Fibroblast of skin of abdomen (primary cell): Measurements from ENCODE around the gene BPTF.
A peak's percentile ranks its signal among the peaks of the same experiment; 100 is the strongest.
"Not testable (repeated sequence)": the region's sequence is repeated elsewhere in the genome, so short reads cannot be mapped to it uniquely, and the experiment has no call there.

Experiments
- DNase-seq: peaks from one replicate; pipeline ENCODE4 v3.0.0-alpha.2; 2013

The BPTF gene

DNA sequence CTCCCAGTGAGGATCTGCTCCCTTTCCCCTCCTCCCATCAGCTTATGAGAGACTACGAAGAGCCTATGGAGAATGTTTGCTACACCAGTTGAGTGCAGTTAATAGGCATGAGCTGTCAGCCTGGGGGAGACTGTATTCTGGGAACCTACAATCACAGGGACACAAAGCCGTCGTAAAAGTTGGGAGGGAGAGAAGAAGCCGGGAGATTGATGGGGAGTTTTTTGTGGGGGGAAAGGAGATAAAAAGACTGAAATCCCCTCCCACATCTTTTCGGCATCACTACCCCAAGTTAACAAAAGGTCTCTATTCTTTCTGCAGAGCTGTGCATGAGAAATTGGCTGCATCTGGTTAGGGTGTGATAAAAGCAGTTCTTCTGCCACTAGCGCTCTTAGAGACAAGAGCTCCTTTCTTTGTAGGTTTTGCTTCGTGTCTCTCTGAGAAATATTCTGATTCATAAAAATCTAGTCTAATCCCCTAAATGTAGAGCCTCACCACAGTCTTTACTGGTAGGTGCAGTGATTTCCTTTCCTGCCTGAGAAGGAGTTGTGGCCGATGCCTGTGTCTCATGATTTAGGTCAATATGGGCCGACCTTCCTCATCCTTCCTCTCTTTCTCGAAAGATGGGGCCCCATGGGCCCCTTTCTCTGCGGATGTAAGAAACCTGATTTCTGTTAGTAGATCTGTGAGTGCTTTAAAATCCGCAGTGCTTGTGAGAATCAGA lies 77.4 kb downstream of the BPTF start:
- no peak for DNase-seq

DNA sequence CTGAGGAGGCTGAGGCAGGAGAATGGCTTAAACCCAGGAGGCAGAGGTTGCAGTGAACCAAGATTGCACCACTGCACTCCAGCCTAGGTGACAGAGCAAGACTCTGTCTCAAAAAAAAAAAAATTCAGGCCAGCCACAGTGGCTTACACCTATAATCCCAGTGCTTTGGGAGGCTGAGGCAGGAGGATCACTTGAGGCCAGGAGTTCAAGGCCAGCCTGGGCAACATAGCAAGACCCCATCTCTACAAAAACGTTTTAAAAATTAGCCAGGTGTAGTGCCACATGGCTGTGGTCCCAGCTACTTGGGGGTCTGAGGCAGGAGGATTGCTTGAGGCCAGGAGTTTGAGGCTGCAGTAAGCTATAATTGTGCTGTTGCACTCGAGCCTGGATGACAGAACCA lies 80.0 kb downstream of the BPTF start:
- DNase-seq: not testable (repeated sequence)

DNA sequence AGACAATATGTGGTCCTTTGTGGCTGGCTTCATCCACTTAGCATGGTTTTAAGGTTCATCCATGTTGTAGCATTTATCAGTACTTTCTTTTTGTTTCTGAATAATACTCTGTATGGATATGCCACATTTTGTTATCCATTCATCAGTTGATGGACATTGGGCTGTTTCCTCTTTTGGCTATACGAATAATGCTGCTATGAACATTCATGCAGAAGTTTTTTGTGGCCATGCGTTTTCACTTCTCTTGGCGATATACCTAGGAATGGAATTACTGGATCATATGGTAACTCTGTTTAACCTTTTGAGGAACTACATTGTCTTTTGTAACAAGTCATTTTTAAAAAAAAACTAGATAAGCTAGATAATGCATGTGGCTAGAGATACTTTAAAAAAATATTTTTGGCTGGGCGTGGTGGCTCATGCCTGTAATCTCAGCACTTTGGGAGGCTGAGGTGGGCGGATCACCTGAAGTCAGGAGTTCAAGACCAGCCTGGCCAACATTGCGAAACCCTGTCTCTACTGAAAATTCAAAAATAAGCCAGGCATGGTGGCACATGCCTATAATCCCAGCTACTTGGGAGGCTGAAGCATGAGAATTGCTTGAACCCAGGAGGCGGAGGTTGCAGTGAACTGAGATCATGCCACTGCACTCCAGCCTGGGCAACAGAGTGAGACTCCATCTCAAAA lies 85.0 kb downstream of the BPTF start:
- not testable (repeated sequence) for DNase-seq

DNA sequence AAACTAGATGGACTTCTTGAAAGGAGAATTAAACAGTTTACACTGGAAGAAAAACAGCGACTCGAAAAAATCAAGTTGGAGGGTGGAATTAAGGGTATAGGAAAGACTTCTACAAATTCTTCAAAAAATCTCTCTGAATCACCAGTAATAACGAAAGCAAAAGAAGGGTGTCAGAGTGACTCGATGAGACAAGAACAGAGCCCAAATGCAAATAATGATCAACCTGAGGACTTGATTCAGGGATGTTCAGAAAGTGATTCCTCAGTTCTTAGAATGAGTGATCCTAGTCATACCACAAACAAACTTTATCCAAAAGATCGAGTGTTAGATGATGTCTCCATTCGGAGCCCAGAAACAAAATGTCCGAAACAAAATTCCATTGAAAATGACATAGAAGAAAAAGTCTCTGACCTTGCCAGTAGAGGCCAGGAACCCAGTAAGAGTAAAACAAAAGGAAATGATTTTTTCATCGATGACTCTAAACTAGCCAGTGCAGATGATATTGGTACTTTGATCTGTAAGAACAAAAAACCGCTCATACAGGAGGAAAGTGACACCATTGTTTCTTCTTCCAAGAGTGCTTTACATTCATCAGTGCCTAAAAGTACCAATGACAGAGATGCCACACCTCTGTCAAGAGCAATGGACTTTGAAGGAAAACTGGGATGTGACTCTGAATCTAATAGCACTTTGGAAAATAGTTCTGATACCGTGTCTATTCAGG lies 85.9 kb downstream of the BPTF start:
- DNase-seq: no peak

DNA sequence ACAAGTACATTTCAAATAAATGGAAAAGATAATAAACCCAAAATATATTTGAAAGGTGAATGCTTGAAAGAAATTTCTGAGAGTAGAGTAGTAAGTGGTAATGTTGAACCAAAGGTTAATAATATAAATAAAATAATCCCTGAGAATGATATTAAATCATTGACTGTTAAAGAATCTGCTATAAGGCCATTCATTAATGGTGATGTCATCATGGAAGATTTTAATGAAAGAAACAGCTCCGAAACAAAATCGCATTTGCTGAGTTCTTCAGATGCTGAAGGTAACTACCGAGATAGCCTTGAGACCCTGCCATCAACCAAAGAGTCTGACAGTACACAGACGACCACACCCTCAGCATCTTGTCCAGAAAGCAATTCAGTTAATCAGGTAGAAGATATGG lies 86.8 kb downstream of the BPTF start:
- DNase-seq: no peak

DNA sequence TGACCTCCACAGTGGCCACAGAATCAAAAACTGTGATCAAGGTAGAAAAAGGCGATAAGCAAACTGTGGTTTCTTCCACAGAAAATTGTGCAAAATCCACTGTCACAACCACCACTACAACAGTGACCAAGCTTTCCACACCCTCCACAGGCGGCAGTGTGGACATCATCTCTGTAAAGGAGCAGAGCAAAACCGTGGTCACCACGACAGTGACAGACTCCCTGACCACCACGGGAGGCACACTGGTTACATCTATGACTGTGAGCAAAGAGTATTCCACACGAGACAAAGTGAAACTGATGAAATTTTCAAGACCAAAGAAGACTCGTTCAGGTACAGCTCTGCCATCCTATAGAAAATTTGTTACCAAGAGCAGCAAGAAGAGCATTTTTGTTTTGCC lies 87.4 kb downstream of the BPTF start:
- no peak for DNase-seq

DNA sequence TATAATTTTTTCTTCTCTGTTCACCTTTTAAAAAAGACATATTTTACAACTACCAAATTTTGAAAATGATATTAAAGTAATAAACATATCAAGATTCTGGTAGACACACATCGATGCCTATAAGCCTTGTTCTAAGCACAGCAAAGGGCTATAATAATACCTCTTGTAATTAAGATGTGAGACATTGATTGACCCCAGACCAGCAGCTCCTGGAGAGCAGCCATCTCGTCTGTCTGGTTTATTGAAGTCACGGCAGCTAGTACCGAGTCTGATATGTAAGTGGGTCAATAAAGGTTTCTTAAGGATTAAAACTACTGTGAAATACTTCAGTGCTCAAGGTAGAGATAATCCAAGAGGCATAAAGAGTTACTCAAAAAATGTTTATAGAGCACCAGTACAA lies 94.9 kb downstream of the BPTF start:
- no peak for DNase-seq

DNA sequence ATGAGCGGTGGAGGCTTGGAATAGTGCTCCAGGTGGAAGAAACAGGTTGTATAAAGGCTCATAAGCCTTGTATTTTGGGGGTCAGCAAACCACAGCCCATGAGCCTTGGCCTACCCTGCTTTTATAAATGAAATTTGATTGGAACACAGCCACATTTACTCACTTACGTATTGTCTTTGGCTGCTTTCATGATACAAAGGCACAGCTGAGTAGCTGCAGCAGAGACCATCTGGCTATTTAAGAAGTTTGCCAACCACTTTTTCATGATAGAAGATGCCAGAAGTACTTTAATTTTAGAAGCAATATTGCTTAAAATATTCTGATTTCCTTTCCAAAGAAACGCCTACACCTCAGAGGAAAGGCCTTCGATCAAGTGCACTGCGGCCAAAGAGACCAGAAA lies 97.2 kb downstream of the BPTF start:
- DNase-seq: no peak

DNA sequence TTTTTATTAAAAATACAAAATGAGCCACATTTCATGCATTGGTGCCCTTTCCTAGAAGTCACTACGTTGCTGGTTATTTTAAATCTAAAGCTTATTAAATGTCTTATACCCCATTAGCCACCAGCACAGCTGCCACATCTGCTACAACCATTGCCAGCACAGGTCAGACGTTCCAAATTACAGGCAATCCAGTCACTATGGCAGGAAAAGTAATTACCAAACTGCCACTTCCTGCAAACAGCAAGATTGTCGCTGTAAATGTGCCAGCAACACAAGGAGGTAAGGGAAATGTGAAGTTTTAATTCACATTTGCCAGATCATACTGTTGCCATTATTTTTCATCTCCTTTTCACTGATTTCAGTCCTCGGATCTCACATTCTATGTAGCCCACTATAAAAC lies 103.5 kb downstream of the BPTF start:
- DNase-seq: not testable (repeated sequence)

DNA sequence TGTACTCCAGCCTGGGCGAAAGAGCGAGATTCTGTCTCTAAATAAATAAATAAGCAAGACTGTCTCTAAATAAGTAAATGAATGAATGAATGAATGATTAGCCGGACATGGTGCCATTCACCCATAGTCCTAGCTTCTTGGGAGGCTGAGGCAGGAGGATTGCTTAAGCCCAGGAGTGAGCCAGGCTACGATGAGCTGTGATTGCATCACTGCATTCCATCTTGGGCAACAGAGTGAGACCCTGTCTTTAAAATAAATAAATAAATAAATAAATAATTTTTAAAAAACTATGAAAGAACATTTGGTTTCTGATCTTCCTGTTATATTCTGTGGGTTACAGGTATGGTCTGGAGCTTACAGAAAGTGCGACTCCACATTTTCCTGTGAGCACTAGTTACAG lies 105.9 kb downstream of the BPTF start:
- DNase-seq: no peak

DNA sequence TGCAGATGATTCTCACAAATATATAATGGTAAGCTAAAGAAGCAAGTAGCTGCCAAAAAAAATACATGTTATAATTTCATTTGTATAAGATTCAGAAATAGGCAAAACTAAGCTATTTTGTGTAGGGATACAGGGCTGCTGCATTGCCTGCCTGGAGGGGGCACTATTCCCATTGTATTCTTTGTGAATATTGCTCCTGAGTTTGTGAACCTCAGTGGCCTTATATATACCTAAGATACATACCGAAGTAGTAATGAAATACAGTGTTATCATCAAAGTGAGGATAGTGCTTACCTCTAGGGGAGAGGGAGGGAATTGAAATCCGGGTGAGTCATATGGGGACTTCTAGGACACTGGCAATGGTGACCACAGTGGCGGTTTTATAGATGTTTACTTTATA lies 117.5 kb downstream of the BPTF start:
- DNase-seq: no peak

DNA sequence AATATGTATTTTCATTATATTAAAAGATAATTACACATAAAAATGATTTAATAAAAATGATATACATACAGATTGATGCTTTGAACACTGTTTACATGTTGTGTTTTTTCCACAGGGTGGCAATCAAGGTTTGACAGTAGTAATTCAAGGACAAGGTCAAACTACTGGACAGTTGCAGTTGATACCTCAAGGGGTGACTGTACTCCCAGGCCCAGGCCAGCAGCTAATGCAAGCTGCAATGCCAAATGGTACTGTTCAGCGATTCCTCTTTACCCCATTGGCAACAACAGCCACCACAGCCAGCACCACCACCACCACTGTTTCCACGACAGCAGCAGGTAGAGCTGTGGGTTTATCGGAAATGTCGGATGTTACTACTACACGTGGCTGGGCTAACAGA lies 118.7 kb downstream of the BPTF start:
- no peak for DNase-seq

DNA sequence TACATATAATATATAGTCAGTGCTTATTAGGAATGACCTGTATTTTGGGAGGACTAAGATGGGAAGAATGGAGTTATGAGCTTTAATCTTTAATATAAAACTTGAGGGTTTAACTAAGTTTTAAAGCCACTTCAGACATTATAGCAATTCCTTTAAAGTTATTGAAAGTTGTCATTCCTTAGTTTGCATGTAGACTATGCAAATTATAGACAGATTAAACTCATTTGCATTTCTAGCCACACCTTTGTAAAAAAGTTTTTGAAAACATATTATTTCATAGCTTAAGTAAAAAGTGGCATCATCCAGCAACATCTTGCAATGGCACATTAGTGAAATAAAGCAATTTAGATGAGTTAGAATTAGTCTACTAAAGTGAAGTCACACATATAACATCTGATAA lies 121.2 kb downstream of the BPTF start:
- no peak for DNase-seq

DNA sequence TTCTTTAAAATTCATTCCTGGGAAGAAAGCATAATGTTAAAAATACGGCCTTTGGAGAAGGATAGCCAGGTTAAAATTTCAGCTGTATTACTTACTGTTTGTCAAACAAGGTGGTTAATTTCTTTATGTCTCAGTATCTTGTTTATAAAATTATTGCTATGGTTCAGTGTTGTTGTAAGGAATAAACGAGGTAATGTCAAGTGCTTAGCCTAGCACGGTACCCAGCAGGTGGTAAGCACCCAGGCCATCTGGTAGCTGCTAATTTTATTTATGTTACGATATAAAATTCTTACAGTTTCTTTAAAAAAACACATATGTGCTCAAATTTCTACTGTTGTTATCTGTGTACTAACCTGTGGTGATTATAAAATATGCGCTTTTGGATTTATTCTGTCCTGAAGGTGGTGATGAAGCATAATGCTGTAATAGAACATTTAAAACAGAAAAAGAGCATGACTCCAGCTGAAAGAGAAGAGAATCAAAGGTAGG lies 122.1 kb downstream of the BPTF start:
- no peak for DNase-seq

DNA sequence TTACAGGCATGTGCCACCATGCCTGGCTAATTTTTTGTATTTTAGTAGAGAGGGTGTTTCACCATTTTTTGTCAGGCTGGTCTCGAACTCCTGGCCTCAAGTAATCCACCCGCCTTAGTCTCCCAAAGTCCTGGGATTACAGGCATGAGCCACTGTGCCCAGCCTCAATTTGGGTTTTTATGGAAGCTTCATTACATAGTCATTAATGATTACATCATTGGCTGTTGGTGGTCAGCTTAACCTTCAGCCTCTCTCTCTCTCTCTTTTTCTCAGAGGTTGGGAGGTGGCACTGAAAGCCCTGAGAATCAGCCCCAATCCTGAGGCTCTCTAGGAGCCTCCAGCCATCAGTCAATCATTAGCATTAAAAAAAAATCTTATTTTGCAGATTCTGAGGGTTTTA lies 125.6 kb downstream of the BPTF start:
- no peak for DNase-seq

DNA sequence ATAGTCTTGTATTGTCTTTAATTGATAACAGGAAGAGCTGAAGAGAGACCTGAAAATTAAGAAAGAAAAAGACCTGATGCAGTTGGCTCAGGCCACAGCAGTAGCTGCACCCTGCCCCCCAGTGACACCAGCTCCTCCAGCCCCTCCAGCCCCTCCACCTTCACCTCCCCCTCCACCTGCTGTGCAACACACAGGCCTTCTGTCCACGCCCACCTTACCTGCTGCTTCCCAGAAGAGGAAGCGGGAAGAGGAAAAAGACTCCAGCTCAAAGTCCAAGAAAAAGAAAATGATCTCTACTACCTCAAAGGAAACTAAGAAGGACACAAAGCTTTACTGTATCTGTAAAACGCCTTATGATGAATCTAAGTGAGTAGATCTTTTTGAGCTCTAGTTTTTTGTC lies 134.2 kb downstream of the BPTF start:
- no peak for DNase-seq

DNA sequence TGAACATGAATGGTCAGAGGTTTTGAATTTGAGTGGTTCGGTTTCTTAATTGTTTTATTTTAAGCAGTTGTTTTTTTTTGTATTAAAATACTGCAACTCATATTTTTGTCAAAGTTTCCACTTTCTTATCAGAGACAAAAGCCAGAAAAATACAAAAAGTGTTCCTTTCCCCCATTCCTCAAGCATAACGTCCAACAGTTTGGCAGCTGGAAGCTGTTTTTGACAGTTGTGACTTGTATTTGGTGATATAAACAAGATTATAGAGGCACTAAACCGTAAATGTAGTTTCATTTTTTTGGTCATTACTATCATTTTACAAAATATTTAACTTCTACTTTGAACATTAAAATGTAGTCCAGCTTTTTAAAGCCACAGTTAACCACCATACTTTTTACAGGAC lies 135.0 kb downstream of the BPTF start:
- DNase-seq: not testable (repeated sequence)

DNA sequence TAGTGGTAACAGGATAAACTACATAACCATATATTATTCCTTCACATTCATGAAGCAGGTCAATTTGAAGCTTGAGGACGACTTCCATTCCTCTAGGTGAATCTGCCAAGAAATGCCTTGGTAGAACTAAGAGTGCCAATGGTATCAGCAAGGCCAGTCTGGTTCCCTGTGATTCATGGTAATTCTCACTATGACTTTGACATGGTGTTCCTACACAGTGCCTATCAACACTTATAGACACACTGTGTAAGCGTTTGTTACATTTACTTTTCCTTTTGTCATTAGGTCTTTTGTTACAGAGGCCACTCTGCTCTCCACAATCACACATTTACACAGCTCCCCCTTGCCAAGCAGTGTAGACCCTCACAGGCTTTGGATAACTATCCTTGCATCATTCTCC lies 136.9 kb downstream of the BPTF start:
- DNase-seq: not testable (repeated sequence)

DNA sequence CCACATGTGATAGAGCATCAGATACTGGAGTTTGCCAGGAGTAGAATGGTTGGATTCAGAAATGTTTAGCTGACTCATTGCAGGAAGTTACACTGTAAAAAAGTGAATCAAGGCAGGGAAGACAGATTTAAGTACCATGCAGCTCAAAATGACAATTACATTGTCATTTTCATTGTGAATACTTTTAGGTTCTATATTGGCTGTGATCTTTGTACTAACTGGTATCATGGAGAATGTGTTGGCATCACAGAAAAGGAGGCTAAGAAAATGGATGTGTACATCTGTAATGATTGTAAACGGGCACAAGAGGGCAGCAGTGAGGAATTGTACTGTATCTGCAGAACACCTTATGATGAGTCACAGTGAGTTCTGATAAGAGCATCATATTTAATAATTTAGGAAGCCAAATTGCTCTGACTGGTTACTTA lies 137.9 kb downstream of the BPTF start:
- peak; percentile 49 for DNase-seq

DNA sequence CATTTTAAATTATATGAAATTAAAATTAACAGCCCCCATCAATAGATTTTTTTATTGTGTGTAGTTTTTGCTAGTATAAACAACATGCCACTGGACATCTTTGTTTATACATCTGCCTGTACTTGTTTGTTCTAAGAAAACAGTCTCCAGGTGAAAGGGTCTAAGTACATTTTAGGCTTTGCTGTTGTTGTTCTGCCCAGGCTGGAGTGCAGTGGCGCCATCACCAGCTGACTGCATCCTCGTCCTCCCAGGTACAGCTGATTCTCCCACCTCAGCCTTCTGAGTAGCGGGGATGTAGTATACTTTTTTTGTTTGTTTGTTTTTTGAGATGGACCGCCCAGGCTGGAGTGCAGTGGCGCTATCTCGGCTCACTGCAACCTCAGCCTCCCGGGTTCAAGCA lies 145.5 kb downstream of the BPTF start:
- DNase-seq: no peak

DNA sequence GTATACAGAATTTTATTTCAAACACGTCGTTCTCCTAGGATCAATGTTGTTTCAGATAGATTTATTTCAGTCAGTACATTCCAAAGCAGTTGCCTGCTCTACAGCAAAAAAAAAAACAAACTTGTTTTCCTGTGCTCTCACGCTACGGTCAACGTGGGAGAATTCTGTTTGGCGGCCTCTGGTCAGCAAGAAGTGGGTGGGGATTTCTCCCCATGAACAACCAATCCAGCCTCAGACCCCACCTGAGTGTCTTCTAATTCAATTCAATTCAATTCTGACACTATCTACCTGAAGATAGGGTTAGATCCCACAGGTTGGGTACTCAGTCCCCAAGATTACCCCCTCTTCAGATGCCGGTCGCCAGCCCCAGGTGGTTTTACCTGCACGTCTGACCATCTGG lies 148.9 kb downstream of the BPTF start:
- DNase-seq: no peak

DNA sequence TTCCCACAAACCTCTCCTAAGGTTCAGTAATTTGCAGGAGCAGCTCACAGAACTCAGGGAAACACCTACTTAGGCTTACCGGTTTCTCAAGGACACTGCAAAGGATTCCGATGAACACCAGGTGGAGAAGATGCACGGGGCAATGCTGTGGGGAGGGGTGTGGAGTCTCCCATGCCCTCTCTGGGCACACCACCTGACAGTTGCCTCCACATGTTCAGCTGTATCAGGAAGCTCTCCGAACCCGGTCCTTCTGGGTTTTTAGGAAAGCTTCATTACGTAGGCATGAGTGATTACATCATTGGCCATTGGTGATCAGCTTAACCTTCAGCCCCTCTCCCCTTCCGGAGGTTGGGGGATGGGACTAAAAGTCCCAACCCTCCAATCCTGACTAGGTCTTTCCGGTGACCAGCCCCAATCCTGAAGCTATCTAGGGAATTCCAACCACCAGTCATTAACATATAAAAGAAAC lies 149.3 kb downstream of the BPTF start:
- no peak for DNase-seq

DNA sequence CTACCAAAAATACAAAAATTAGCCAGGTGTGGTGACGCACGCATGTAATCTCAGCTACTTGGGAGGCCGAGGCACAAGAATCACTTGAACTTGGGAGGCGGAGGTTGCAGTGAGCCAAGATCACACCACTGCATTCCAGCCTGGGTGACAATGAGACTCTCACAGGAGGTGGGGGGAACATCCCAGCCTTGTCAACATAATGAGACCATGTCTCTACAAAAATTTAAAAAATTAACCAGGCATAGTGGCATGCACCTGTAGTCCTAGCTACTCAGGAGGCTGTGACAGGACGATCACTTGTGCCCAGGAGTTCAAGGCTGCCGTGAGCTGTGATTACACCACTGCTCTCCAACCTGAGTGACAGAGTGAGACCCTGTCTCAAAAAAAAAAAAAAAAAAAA lies 151.0 kb downstream of the BPTF start:
- DNase-seq: not testable (repeated sequence)

DNA sequence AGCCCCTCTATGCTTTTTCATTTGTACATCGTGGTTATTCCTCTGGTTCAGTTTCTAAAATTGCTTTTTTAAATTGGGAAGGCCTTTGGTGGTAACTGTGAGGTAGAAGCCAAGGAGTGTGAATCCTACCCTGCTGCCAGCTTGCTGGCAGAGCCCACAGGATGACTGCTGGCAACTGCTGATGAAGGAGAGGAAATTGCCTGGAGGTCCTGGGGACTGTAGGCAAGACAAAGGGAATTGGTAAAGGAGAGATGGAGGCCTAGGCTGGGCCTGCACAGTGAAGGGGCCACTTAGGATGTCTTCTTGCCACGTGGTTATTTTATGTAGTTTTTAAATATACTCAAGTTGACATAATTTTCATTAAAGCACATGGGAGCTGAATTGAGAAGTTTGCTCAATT lies 155.2 kb downstream of the BPTF start:
- no peak for DNase-seq
